Ishikawa (cell line): ENCODE results near the gene PPP1R13L.
A peak's percentile ranks its signal among the peaks of the same experiment; 100 is the strongest.

Experiments used
- CEBPB ChIP-seq: IDR thresholded peaks from 2 replicates; pipeline ENCODE4 v1.6.1; 2012
- CREB1 ChIP-seq: IDR thresholded peaks from 2 replicates; pipeline ENCODE4 v1.6.1; 2012; ENCODE audit warnings: low read depth
- EGR1 ChIP-seq: IDR thresholded peaks from 2 replicates; pipeline ENCODE4 v1.6.1; 2012
- EP300 ChIP-seq: IDR thresholded peaks from 2 replicates; pipeline ENCODE4 v1.6.1; 2012; ENCODE audit warnings: borderline replicate concordance
- FOXM1 ChIP-seq: IDR thresholded peaks from 2 replicates; pipeline ENCODE4 v1.6.1; 2012; ENCODE audit warnings: low read depth, borderline replicate concordance
- NFIC ChIP-seq: IDR thresholded peaks from 2 replicates; pipeline ENCODE4 v1.6.1; 2012
- RAD21 ChIP-seq: IDR thresholded peaks from 2 replicates; pipeline ENCODE4 v1.6.1; 2012; ENCODE audit warnings: low read depth
- TAF1 ChIP-seq: IDR thresholded peaks from 2 replicates; pipeline ENCODE4 v1.6.1; 2012; ENCODE audit warnings: low read depth, mild to moderate bottlenecking
- TCF12 ChIP-seq: IDR thresholded peaks from 2 replicates; pipeline ENCODE4 v1.6.1; 2012; ENCODE audit warnings: low read depth
- TEAD4 ChIP-seq: IDR thresholded peaks from 2 replicates; pipeline ENCODE4 v1.6.1; 2012
- YY1 ChIP-seq: IDR thresholded peaks from 2 replicates; pipeline ENCODE4 v1.6.1; 2012; ENCODE audit warnings: low read depth
- ZBTB7A ChIP-seq: IDR thresholded peaks from 2 replicates; pipeline ENCODE4 v1.6.1; 2012; ENCODE audit warnings: low read depth
- TF ChIP-seq, protein P1 (sequence below): IDR thresholded peaks from 2 replicates; pipeline ENCODE4 v1.6.1; 2012
- TF ChIP-seq, protein P2 (sequence below): IDR thresholded peaks from 2 replicates; pipeline ENCODE4 v1.6.1; 2012; ENCODE audit warnings: low read depth, mild to moderate bottlenecking
- TF ChIP-seq, protein P3 (sequence below): IDR thresholded peaks from 2 replicates; pipeline ENCODE4 v1.6.1; 2012

PPP1R13L gene

DNA sequence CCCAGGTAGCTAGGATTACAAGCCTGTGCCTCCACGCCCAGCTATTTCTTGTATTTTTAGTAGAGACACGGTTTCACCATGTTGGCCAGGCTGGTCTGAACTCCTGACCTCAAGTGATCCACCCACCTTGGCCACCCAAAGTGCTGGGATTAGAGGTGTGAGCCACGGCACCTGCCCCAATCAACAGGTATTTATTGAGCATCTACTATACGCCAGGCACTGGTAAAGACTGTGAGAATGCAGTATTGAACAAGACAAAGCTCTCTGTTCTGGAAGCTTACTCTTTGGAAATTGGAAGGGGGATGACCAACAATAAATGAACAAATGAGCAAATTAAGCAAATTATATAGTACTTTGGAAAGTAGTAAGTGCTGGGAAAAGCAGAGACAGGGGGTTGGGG, 40.3 kb upstream of the PPP1R13L start:
- no peak for TF ChIP-seq EGR1
- no peak for TF ChIP-seq YY1
- TF ChIP-seq, protein P1, sequence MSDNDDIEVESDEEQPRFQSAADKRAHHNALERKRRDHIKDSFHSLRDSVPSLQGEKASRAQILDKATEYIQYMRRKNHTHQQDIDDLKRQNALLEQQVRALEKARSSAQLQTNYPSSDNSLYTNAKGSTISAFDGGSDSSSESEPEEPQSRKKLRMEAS, result no peak
- TF ChIP-seq NFIC, result no peak
- no peak for TF ChIP-seq RAD21
- TF ChIP-seq FOXM1, result no peak
- no peak for TF ChIP-seq EP300
- no peak for TF ChIP-seq ZBTB7A
- no peak for TF ChIP-seq TEAD4
- no peak for TF ChIP-seq TAF1
- TF ChIP-seq CREB1, result no peak
- TF ChIP-seq, protein P2, sequence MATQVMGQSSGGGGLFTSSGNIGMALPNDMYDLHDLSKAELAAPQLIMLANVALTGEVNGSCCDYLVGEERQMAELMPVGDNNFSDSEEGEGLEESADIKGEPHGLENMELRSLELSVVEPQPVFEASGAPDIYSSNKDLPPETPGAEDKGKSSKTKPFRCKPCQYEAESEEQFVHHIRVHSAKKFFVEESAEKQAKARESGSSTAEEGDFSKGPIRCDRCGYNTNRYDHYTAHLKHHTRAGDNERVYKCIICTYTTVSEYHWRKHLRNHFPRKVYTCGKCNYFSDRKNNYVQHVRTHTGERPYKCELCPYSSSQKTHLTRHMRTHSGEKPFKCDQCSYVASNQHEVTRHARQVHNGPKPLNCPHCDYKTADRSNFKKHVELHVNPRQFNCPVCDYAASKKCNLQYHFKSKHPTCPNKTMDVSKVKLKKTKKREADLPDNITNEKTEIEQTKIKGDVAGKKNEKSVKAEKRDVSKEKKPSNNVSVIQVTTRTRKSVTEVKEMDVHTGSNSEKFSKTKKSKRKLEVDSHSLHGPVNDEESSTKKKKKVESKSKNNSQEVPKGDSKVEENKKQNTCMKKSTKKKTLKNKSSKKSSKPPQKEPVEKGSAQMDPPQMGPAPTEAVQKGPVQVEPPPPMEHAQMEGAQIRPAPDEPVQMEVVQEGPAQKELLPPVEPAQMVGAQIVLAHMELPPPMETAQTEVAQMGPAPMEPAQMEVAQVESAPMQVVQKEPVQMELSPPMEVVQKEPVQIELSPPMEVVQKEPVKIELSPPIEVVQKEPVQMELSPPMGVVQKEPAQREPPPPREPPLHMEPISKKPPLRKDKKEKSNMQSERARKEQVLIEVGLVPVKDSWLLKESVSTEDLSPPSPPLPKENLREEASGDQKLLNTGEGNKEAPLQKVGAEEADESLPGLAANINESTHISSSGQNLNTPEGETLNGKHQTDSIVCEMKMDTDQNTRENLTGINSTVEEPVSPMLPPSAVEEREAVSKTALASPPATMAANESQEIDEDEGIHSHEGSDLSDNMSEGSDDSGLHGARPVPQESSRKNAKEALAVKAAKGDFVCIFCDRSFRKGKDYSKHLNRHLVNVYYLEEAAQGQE, result no peak
- TF ChIP-seq, protein P3, sequence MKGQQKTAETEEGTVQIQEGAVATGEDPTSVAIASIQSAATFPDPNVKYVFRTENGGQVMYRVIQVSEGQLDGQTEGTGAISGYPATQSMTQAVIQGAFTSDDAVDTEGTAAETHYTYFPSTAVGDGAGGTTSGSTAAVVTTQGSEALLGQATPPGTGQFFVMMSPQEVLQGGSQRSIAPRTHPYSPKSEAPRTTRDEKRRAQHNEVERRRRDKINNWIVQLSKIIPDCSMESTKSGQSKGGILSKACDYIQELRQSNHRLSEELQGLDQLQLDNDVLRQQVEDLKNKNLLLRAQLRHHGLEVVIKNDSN, result no peak
- no peak for TF ChIP-seq TCF12
- TF ChIP-seq CEBPB, result no peak

DNA sequence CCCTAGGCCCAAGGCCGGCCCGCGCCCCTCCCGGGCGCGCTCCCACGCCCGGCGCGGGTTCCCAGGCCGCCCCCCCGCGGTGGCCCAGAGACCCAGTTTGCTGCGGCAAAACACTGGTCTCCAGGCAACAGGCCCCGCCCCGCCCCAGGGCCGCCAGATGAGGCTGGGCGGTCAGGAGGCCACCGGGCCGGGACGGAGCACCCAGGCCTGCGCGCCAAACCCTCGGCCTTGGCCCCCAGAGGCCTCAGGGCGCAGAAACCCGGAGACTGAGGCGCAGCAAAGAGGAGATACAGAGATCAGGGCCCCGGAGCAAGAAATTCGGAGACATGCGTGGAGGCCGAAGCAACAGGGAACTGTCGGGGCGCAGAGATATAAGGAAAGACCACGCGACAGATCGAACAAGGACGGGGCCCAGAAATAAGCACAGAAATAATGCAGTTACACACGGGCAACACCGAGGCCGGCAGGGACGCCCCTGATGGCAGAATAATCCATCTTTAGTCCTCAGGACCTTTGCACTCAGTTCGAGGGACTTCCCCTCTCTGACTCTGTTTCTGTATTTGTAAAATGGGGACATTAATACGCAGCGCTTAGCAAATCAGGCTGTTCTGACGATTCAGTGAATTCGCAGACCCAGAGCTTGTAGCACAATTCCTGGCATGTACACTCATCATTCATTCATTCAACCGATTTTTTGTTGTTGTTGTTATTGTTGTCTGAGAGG, 39.6 kb upstream of the PPP1R13L start:
- TF ChIP-seq CEBPB (no peak), EGR1 (0 out of 2 replicates have a peak, but pooled peaks have one; percentile 11)

DNA sequence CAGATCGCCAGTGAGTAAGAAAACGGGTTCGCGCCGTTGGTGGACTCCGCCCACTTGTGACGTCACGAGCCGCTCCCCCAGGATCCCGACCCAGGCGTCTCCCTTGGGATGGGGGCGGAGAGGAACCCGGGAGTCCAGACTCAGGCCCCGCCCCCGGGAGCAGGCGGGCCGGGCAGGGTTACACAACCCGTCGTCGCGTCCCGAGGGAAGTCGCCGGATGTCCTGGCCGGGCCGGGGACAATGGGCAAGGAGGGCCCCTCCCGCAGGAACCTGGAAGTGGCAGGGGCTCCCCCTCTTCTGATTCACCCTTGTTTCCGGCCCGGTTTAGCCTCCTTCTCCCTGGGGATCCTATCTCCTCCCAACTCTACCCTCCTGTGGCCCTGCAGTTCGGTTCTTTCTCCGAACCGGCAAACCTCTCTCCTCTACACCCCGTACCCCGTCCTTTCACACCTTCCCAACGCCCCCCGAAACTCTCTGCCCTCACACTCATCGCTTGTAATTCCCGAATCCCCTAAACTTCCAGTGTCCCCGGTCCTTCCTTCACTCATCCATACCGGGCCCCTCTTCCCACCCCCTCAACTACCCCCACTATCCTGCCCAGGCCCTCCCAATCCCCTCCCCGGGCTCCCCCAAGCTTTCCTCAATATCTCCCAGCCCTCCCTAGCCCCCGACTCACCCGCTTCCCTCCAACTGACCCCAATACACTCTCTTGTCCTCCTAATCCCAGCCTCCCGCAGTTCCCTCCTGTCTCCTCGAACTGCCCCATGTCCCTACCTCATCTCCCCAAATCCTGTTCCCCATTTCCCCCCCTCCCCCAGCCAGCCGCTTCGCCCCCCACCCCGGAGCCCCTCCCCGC, 38.8 kb upstream of the PPP1R13L start:
- TF ChIP-seq CREB1, result peak; percentile 58
- TF ChIP-seq EP300, result no peak
- TF ChIP-seq, protein P3, result 0 out of 2 replicates have a peak, but pooled peaks have one; percentile 14
- TF ChIP-seq, protein P1, result peak; percentile 49; the same call in 1 of the 2 replicates
- TF ChIP-seq CEBPB, result peak; percentile 87
- TF ChIP-seq TCF12, result peak; percentile 46

DNA sequence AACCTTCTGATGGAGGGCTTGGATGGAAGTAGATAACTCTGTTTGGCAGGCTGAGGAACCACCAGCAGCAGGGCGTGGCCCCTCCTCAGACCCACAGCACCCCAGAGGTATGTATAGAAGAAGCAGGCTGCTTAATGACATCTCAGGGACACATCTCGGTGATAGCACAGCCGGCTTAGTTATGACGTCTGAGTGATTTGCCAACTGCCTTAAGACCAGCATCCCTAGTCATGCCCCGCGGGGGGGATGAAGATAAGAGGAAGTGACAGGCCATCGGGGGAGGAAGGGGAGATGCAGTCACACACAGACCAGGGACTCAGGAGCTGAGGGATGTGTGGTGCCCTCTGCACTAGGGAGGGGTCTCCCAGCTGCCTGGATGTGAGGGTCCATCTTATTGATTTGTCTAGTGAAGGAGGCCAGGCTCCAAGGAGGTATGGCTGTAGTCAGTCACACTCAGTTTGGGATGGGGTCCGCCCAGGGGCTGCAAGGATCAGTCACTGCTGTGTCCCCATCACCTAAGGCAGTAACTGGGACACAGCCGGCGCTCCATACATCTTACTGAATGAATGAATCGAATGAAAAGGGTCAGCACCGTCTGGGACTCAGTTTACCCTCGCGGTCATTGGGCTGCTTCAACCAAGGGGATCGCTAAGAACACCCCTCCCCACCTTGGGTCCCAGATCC, 38.1 kb upstream of the PPP1R13L start:
- TF ChIP-seq, protein P1, result no peak
- TF ChIP-seq TAF1 (no peak), EP300 (no peak)

DNA sequence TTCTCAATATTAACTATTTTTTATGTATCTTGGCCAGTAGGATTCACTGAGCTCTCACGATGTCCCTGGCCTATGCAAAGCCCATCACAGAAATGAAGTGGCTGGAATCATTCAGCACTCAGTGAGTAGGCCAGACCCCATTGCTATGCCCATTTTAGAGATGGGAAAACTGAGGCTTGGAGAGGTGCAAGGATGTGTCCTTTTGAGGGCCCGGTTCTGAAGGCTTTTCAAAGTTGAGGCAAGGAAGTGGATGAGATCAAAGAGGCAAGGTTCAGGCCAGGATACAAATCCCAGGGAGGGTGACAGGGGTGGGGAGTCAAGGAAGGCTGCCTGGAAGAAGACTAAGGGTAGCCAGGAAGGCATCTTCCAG, 37.5 kb upstream of the PPP1R13L start:
- TF ChIP-seq, protein P2, result no peak
- TF ChIP-seq NFIC (no peak), RAD21 (no peak), EGR1 (no peak), TEAD4 (no peak), TCF12 (no peak), CEBPB (no peak), EP300 (no peak), FOXM1 (no peak), ZBTB7A (no peak)
- TF ChIP-seq, protein P3, result no peak
- TF ChIP-seq, protein P1, result no peak
